Gastrocnemius medialis (tissue), 4 donors: Measurements from ENCODE around the gene CLN6.

ENCODE experiments used
- CTCF ChIP-seq, 5 experiments: fragments of 450-650 bp in 3 of 5; fragments of 200-600 bp in 2 of 5; sonication (generic) in 2 of 5; IDR thresholded peaks in 4 of 5; conservative IDR thresholded peaks in 1 of 5; 1 replicate in 4 of 5; 2 replicates in 1 of 5; pipeline ENCODE4 v1.5.1; 2016 to 2019; ENCODE audit warnings: antibody characterized with exemption in 5 of 5, mild to moderate bottlenecking in 3 of 5, moderate library complexity in 3 of 5
- POLR2A ChIP-seq, 2 donors: fragments of 450-650 bp; IDR thresholded peaks; one replicate each; pipeline ENCODE4 v1.6.1; 2017; ENCODE audit warnings: antibody characterized with exemption in 2 of 2, mild to moderate bottlenecking in 2 of 2, moderate library complexity in 2 of 2

- no peak for TF ChIP-seq CTCF (IDR thresholded peaks at IDR 0.05 in 4 of 5, conservative IDR thresholded peaks at IDR 0.05 in 1 of 5)
- no peak for TF ChIP-seq POLR2A (IDR thresholded peaks at IDR 0.05)
Measured at GRCh38 chr15:68190048-68190447, 39.5 kb downstream of the CLN6 start.
